Adrenal gland (tissue), 12 donors: Measurements from ENCODE around the gene ZNF747. TPM values are rescaled to one million over a fixed set of nuclear protein-coding genes. Genes with fewer than 3 reads are reported as not detected.

Experiments used
- DNase-seq, 7 donors: peaks; one replicate each; pipeline ENCODE4 v3.0.0-alpha.2; 2019 to 2020
- H3K27ac ChIP-seq, 5 donors: fragments of 200-600 bp; sonication (generic) in 4 of 5; 1 replicate in 3 of 5; 2 replicates in 2 of 5; pipeline versions ENCODE4 v1.5.1 to v1.8.0; 2016 to 2020; ENCODE audit warnings: mild to moderate bottlenecking in 1 of 5
- H3K27me3 ChIP-seq: fragments of 200-600 bp; 2 replicates; pipeline ENCODE4 v1.8.0; 2021
- H3K36me3 ChIP-seq, 2 donors: fragments of 200-600 bp; replicated peaks in 1 of 2; 1 replicate in 1 of 2; 2 replicates in 1 of 2; pipeline versions ENCODE4 v1.5.1 to v1.8.0; 2018 to 2022
- H3K4me1 ChIP-seq, 2 donors: fragments of 200-600 bp; replicated peaks in 1 of 2; 1 replicate in 1 of 2; 2 replicates in 1 of 2; pipeline versions ENCODE4 v1.5.1 to v1.8.0; 2018 to 2021
- H3K4me3 ChIP-seq, 4 donors: fragments of 200-600 bp; sonication (generic) in 3 of 4; one replicate each; pipeline ENCODE4 v1.5.1; 2016 to 2018
- H3K9me3 ChIP-seq, 3 donors: fragments of 200-600 bp; sonication (generic) in 1 of 3; replicated peaks in 1 of 3; 1 replicate in 2 of 3; 2 replicates in 1 of 3; pipeline versions ENCODE4 v1.5.1 to v1.8.0; 2016 to 2021
- POLR2A ChIP-seq, 2 donors: fragments of 450-650 bp; IDR thresholded peaks; one replicate each; pipeline ENCODE4 v1.6.1; 2017; ENCODE audit warnings: antibody characterized with exemption in 2 of 2, mild to moderate bottlenecking in 2 of 2, moderate library complexity in 1 of 2
- WGBS, 4 donors: extraction: QIAGEN DNeasy Blood & Tissue Kit in 2 of 4; methylation state at CpG; one replicate each; pipeline versions ENCODE4 v1.1.5 to v1.1.7; 2013 to 2017; 5-methylcytosine and 5-hydroxymethylcytosine counted together
- intact Hi-C, 2 donors: fragments of 100-400 bp; cut with DNase I; formaldehyde crosslinking; loops; one replicate each; pipeline versions ENCODE4 v1.14.1 to v1.15.0; 2022 to 2023
- polyA plus RNA-seq, 3 donors: library from polyadenylated mRNA; stranded (reverse); fragments of 200-250 nt in 2 of 3; fragments of 350-450 nt in 1 of 3; fragmentation: Illumina TruSeq in 1 of 3; extraction: RNeasy Lipid Tissue Mini Kit (QIAGEN cat#74804) in 1 of 3; gene quantifications; one replicate each; pipeline ENCODE4 v1.2.3, GENCODE V29; 2013 to 2014
- total RNA-seq, 9 donors: library from RNA; depleted of rRNA in 4 of 9; stranded (reverse); fragments of >200 nt in 4 of 9; fragments of 120-200 nt in 1 of 9; fragmentation: NEBNext Ultra II Directional in 1 of 9; extraction: Animal tissue kit (Norgen Biotek cat#: 25700) in 1 of 9; gene quantifications; one replicate each; pipeline versions ENCODE4 v1.1.0 to v1.2.4, GENCODE V29; 2013 to 2023
- TF ChIP-seq, protein P1 (sequence below), 6 experiments: fragments of 450-650 bp in 4 of 6; fragments of 200-600 bp in 2 of 6; sonication (generic) in 1 of 6; IDR thresholded peaks; 1 replicate in 5 of 6; 2 replicates in 1 of 6; pipeline versions ENCODE4 v1.5.1 to v1.8.0; 2016 to 2021; ENCODE audit warnings: antibody characterized with exemption in 6 of 6, mild to moderate bottlenecking in 2 of 6, moderate library complexity in 1 of 6
- donor health status: healthy with polysubstance abuse.
- donor health status: Bipolar disorder and iron deficiency.
- donor health status: DM: yes; HTN: yes; CAD: no.
- donor health status: DM: no; HTN: no; CAD: no.
- donor health status: DM: no; HTN: no; CAD: no.
- donor health status: DM: yes; HTN: yes; CAD: no.

ZNF747 gene
- total and polyA plus RNA-seq, 12 donors: 7.7 to 19.9 (median 13.9) TPM

DNA sequence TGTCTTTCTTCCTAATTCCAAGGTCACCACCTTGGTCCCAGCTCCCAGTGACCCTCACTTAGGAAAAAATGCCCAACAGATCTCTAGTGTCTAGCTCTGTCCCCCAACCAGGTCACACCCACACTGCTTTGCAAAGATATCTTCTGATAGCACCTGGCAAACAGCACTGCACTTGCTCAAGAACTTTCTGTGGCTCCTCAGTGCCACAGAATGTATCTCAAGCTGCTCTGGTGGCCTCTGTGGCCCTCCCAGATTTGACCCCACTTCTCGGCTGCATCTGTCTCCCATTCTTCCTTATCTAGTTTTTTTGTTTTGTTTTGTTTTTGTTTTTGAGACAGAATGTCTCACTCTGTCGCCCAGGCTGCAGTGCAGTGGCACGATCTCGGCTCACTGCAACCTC, 31.9 kb upstream of the ZNF747 start:
- Histone ChIP-seq H3K27ac (no peak overlapping the region), H3K27me3 (no peaks in the 10 kb centered on the region), H3K9me3 (no peaks in the 10 kb centered on the region), H3K4me1 (peaks cover 6 to 24% of the 10 kb centered on the region in 2 donors), H3K36me3 (no peaks in the 10 kb centered on the region), H3K4me3 (no peak overlapping the region)
- intact Hi-C loops: loop anchor here in 1 of 2 donors (10.0 kb wide), 1 partner anchor 48 kb away; the partner anchor contains the start of gene ZNF689
- WGBS, 4 donors: 81 to 90% (median 87%) methylated on average over 4 of the region's 4 CpGs
- TF ChIP-seq, protein P1, sequence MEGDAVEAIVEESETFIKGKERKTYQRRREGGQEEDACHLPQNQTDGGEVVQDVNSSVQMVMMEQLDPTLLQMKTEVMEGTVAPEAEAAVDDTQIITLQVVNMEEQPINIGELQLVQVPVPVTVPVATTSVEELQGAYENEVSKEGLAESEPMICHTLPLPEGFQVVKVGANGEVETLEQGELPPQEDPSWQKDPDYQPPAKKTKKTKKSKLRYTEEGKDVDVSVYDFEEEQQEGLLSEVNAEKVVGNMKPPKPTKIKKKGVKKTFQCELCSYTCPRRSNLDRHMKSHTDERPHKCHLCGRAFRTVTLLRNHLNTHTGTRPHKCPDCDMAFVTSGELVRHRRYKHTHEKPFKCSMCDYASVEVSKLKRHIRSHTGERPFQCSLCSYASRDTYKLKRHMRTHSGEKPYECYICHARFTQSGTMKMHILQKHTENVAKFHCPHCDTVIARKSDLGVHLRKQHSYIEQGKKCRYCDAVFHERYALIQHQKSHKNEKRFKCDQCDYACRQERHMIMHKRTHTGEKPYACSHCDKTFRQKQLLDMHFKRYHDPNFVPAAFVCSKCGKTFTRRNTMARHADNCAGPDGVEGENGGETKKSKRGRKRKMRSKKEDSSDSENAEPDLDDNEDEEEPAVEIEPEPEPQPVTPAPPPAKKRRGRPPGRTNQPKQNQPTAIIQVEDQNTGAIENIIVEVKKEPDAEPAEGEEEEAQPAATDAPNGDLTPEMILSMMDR (IDR thresholded peaks at IDR 0.05): no peak
- no peak for TF ChIP-seq POLR2A (IDR thresholded peaks at IDR 0.05)
- no peak for DNase-seq

DNA sequence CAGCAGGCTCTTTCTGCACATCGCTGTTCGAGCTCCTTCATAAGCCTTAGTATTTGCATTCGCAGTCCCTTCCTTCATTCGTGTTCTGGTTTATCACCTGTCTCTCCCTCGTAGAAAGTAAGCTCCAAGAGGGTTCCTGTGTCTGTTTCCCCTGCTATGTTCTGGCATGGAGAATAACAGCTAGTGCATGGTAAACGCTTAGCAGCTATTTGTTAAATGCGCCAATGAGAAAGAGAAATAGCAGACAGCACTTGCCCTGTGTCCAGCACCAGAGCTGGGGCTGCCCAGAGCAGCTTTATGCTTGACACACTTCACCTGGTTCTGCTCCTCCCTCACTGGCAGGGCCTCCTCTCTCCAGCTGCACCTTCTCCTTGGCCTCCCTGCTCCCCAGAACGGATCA, 31.3 kb upstream of the ZNF747 start:
- Histone ChIP-seq H3K36me3 (no peaks in the 10 kb centered on the region), H3K27ac (no peak overlapping the region), H3K4me1 (peaks cover 4 to 28% of the 10 kb centered on the region in 2 donors), H3K4me3 (no peak overlapping the region), H3K9me3 (no peaks in the 10 kb centered on the region), H3K27me3 (no peaks in the 10 kb centered on the region)
- TF ChIP-seq, protein P1 (IDR thresholded peaks at IDR 0.05): no peak
- WGBS, 4 donors: 62 to 65% (median 63%) methylated on average over 7 to 8 of the region's 8 CpGs
- intact Hi-C loops: loop anchor here in 1 of 2 donors (10.0 kb wide), 1 partner anchor 49 kb away; the partner anchor contains the start of gene ZNF689
- no peak for DNase-seq

DNA sequence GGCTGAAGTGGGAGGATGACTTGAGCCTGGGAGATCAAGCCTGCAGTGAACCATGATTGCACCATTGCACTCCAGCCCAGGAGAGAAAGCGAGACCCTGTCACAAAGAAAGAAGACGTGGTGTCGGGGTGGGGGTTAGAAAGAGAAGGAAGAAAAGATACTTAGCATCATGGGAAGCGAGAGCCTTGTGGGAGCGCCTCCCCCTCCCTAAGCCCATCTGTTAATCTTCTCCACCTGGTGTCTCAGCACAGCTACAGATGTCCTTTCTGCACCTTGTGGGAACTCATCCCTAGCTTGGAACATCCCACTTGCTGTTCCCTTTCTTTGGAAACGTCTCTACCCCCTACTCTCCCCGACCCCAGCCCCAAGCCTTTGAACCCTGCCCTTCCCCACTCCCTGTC, 30.9 kb upstream of the ZNF747 start:
- H3K9me3 ChIP-seq: no peaks in the 10 kb centered on the region
- H3K4me3 ChIP-seq: no peak overlapping the region
- peaks cover 0 to 25% of the 10 kb centered on the region in 2 donors for H3K4me1 ChIP-seq
- intact Hi-C loops: loop anchor here in 1 of 2 donors (10.0 kb wide), 1 partner anchor 49 kb away; the partner anchor contains the start of gene ZNF689
- 68 to 72% (median 70%) methylated on average over 7 of the region's 7 CpGs for WGBS, 4 donors
- no peak overlapping the region for H3K27ac ChIP-seq
- no peak for DNase-seq
- H3K36me3 ChIP-seq: no peaks in the 10 kb centered on the region
- no peak for TF ChIP-seq POLR2A (IDR thresholded peaks at IDR 0.05)
- TF ChIP-seq, protein P1 (IDR thresholded peaks at IDR 0.05): no peak
- no peaks in the 10 kb centered on the region for H3K27me3 ChIP-seq

DNA sequence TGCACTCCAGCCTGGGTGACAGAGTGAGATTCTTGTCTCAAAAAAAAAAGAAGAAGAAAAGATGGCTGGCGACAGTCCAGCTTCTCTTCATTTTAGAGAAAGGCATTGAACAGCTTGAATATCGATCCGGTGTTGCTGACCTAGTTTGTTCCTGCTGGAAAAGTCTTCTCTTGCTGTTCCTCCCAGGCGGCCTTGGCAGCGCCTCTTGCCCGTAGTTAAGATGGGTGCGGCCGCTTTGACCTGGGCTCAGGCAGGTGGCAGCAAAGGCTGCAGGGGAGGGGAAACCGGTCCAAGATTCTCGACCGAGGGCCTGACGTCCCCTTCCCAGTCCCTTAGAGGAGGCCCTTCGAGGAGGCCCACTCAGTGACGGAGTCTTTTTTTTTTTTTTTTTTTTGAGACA, 27.4 kb upstream of the ZNF747 start:
- Histone ChIP-seq H3K4me1 (peaks cover 8 to 11% of the 10 kb centered on the region in 2 donors), H3K9me3 (no peaks in the 10 kb centered on the region), H3K27ac (peak overlapping the region in 1 of 5 donors; percentile 62), H3K36me3 (no peaks in the 10 kb centered on the region), H3K27me3 (no peaks in the 10 kb centered on the region), H3K4me3 (peak overlapping the region in 1 of 4 donors; percentile 43)
- intact Hi-C loops: loop anchor here in 1 of 2 donors (10.0 kb wide), 1 partner anchor 53 kb away; the partner anchor contains the start of gene ZNF689
- 85 to 93% (median 88%) methylated on average over 14 of the region's 14 CpGs for WGBS, 4 donors
- TF ChIP-seq, protein P1 (IDR thresholded peaks at IDR 0.05): no peak
- TF ChIP-seq POLR2A (IDR thresholded peaks at IDR 0.05): no peak
- DNase-seq: no peak
